HepG2 (cell line): ENCODE measurements around the gene NRN1L. TPM values are rescaled to one million over a fixed set of nuclear protein-coding genes. Genes with fewer than 3 reads are reported as not detected.

Experiments
- ARID4A ChIP-seq: sonication (generic); formaldehyde crosslinking; IDR thresholded peaks from 2 replicates; pipeline ENCODE4 v1.5.0; 2020; ENCODE audit warnings: mild to moderate bottlenecking, missing genetic modification reagents, borderline replicate concordance
- CBX2 ChIP-seq, 2 experiments: fragments of 200-600 bp in 1 of 2; sonication (generic); formaldehyde crosslinking in 1 of 2; IDR thresholded peaks; 2 replicates each; pipeline versions ENCODE4 v1.7.0 to v1.8.1; 2018 to 2022; ENCODE audit warnings: low read depth in 2 of 2, low read length in 1 of 2, mild to moderate bottlenecking in 1 of 2, missing genetic modification reagents in 1 of 2
- GFI1 ChIP-seq: sonication (generic); formaldehyde crosslinking; IDR thresholded peaks from 2 replicates; pipeline ENCODE4 v1.5.0; 2020; ENCODE audit warnings: missing genetic modification reagents, mild to moderate bottlenecking, borderline replicate concordance
- HIVEP1 ChIP-seq: sonication (generic); formaldehyde crosslinking; IDR thresholded peaks from 2 replicates; pipeline ENCODE4 v1.4.0; 2020; ENCODE audit warnings: mild to moderate bottlenecking, missing genetic modification reagents
- HNRNPL ChIP-seq: fragments of 200-400 bp; formaldehyde crosslinking; IDR thresholded peaks from 2 replicates; pipeline ENCODE4 v1.6.1; 2017; ENCODE audit warnings: mild to moderate bottlenecking, low read depth, low read length
- HOXD1 ChIP-seq: sonication (generic); formaldehyde crosslinking; IDR thresholded peaks from 2 replicates; pipeline ENCODE4 v1.5.0; 2020; ENCODE audit warnings: missing genetic modification reagents
- KAT2B ChIP-seq: fragments of 150-350 bp; IDR thresholded peaks from 2 replicates; pipeline ENCODE4 v1.6.1; 2014; ENCODE audit warnings: low read depth, low read length, borderline replicate concordance
- KLF11 ChIP-seq: IDR thresholded peaks from 2 replicates; pipeline ENCODE4 v1.6.1; 2016; ENCODE audit warnings: missing compliant biosample characterization
- MAFF ChIP-seq: IDR thresholded peaks from 2 replicates; pipeline ENCODE4 v1.6.1; 2011; ENCODE audit warnings: low read depth, low read length, improper control_type of control experiment
- MED13 ChIP-seq: sonication (generic); formaldehyde crosslinking; IDR thresholded peaks from 2 replicates; pipeline ENCODE4 v1.5.0; 2020; ENCODE audit warnings: missing genetic modification reagents
- NFE2 ChIP-seq: sonication (generic); formaldehyde crosslinking; IDR thresholded peaks from 2 replicates; pipeline ENCODE4 v1.4.0; 2020; ENCODE audit warnings: missing genetic modification reagents
- PHF5A ChIP-seq: IDR thresholded peaks from one replicate; pipeline ENCODE4 v1.6.1; 2018; ENCODE audit warnings: low read depth, missing genetic modification reagents; ENCODE audit not compliant: unreplicated experiment
- RBM22 ChIP-seq: fragments of 200-400 bp; formaldehyde crosslinking; optimal IDR thresholded peaks from 2 replicates; pipeline ENCODE3; 2017; ENCODE audit warnings: mild to moderate bottlenecking, low read length, moderate library complexity
- REST ChIP-seq, 2 experiments: IDR thresholded peaks; 2 replicates each; pipeline ENCODE4 v1.6.1; 2011 to 2012; ENCODE audit warnings: low read length in 2 of 2, borderline replicate concordance in 1 of 2, low read depth in 1 of 2, mild to moderate bottlenecking in 1 of 2, moderate library complexity in 1 of 2
- REXO4 ChIP-seq: sonication (generic); formaldehyde crosslinking; IDR thresholded peaks from 2 replicates; pipeline ENCODE4 v1.8.0; 2022; ENCODE audit warnings: missing genetic modification reagents, mild to moderate bottlenecking, borderline replicate concordance
- SMC3 ChIP-seq: IDR thresholded peaks from 2 replicates; pipeline ENCODE4 v1.6.1; 2011; ENCODE audit warnings: low read length, improper control_type of control experiment
- XRCC5 ChIP-seq: fragments of 200-400 bp; formaldehyde crosslinking; optimal IDR thresholded peaks from 2 replicates; pipeline ENCODE3; 2017; ENCODE audit warnings: mild to moderate bottlenecking, low read length
- ZNF501 ChIP-seq: sonication (generic); formaldehyde crosslinking; IDR thresholded peaks from 2 replicates; pipeline ENCODE4 v1.5.1; 2020; ENCODE audit warnings: mild to moderate bottlenecking, moderate library complexity, missing genetic modification reagents
- ZNF513 ChIP-seq: sonication (generic); formaldehyde crosslinking; conservative IDR thresholded peaks from 2 replicates; pipeline ENCODE4 v1.5.0; 2020; ENCODE audit warnings: missing genetic modification reagents
- polyA plus RNA-seq, 8 experiments: library from polyadenylated mRNA; depleted of rRNA in 3 of 8; stranded (reverse) in 7 of 8; unstranded in 1 of 8; fragments of >200 nt; fragmentation: Illumina TruSeq in 4 of 8; extraction: Trizol in 4 of 8; gene quantifications; 2 replicates each; pipeline versions ENCODE4 v1.2.1 to v1.2.3, GENCODE V29; 2011 to 2016; ENCODE audit warnings: low read depth in 4 of 8, missing spikeins in 1 of 8, mixed read lengths in 1 of 8; ENCODE audit not compliant: insufficient read depth in 1 of 8
- total RNA-seq, 5 experiments: library from RNA; depleted of rRNA; stranded (reverse); fragments of >200 nt; fragmentation: Illumina TruSeq; extraction: Trizol; gene quantifications; 2 replicates each; pipeline ENCODE4 v1.2.3, GENCODE V29; 2016; ENCODE audit warnings: low read depth in 1 of 5
- TF ChIP-seq, protein P1 (sequence below): sonication (generic); formaldehyde crosslinking; IDR thresholded peaks from 2 replicates; pipeline ENCODE4 v1.4.0; 2020; ENCODE audit warnings: mild to moderate bottlenecking, missing genetic modification reagents

Gene NRN1L
- total and polyA plus RNA-seq, 2 of the 13 experiments (the other 11 are each of a cell fraction or from before 2014, with no cell fraction given), result 0.53 to 1.2 TPM

DNA sequence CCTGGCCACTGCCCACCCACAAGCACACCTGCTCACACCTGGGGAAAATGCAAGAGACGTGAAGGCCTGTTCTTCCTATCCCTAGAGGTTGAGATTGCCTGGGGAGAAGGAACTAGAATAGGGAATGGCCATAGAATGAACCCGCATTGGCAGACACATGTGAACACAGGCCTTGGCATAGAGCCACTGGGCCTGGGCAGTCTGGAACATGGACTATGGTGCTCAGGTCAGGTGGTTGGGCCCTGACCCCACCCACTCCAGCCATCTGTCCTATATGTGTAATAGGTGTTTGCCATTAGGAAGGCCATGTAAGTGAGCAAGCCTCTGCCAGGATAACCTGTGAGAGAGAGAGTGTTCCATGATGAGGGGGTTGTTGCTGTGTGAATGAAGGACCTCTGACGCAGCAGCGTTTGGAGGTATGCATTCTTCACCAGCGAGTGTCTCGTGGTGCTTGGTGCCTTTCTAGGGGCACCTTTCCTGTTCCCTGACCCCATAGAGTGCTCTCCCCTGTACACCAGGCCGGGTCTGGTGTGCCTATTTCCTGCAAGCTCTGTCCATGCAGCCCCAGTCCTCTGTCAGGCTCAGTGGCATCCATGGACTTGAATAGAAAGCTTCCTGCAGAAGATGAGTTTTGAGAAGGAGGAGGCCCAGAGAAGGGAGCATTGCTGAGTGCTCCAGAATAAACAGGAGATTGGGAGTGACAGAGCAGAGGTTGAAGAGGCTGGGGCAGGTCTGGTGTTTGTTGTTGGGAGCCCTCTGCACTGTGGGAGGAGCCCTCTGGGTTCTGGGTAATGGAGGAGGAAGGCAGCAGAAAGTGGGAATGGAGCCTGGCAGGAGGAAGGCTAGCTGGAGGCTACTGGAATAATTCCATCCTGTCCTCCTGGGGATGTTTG, 31.4 kb downstream of the NRN1L start (continued):
- TF ChIP-seq XRCC5 (peak; percentile 23), HIVEP1 (no peak), REST (IDR thresholded peaks at IDR 0.05; ENCODE audit: borderline replicate concordance in 1 of 2, low read depth in 1 of 2, low read length in 2 of 2) (no peak), REXO4 (CRISPR knock-in tag) (no peak), ZNF513 (CRISPR knock-in tag) (no peak), RBM22 (no peak), ZNF501 (CRISPR knock-in tag) (no peak), MED13 (CRISPR knock-in tag) (no peak), ARID4A (no peak), PHF5A (no peak), NFE2 (CRISPR knock-in tag) (no peak), KLF11 (CRISPR knock-in tag) (no peak), CBX2 (IDR thresholded peaks at IDR 0.05; ENCODE audit: low read depth, low read length) (no peak), CBX2 (CRISPR knock-in tag; IDR thresholded peaks at IDR 0.05; ENCODE audit: low read depth) (no peak), KAT2B (no peak), HOXD1 (CRISPR knock-in tag) (no peak), SMC3 (no peak), GFI1 (peak; percentile 88), MAFF (no peak), HNRNPL (no peak)
- TF ChIP-seq, protein P1, sequence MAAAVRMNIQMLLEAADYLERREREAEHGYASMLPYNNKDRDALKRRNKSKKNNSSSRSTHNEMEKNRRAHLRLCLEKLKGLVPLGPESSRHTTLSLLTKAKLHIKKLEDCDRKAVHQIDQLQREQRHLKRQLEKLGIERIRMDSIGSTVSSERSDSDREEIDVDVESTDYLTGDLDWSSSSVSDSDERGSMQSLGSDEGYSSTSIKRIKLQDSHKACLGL (CRISPR knock-in tag), result no peak
